Lung microvascular endothelial cell (primary cell): ENCODE results near the gene FBLN2. TPM values are rescaled to one million over a fixed set of nuclear protein-coding genes. Genes with fewer than 3 reads are reported as not detected.

Experiments
- DNase-seq, 2 donors: peaks; one replicate each; pipeline versions ENCODE4 v3.0.0 to v3.0.0-alpha.2; 2010; ENCODE audit warnings: low read depth in 2 of 2
- total RNA-seq: library from RNA; depleted of rRNA; stranded (reverse); fragments of >200 nt; gene quantifications from 2 replicates; pipeline ENCODE4 v1.2.1, GENCODE V29; 2014

FBLN2 gene
- total RNA-seq, 1 donor from 2014 or later, result 10.9 TPM

DNA sequence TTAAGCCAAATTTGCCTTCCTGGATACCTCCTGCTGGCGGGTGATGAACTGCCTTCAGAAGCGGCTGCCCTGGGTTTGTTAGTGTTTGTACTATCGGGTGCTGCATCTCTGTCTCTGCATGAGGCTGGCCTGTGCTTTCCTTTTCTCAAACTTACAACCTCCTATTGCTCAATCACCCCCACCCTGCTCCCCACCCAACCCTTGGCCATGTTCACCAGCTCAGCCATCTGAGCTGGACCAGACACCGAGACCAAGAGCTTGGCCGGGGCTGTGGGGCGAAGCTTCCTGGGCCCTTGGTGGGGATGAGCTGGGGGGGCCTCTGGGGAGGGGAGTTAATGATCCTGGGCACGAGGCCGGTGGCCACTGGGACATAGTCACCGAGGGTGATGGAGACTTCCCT lies 16.8 kb upstream of the FBLN2 start:
- DNase-seq, result no peak

DNA sequence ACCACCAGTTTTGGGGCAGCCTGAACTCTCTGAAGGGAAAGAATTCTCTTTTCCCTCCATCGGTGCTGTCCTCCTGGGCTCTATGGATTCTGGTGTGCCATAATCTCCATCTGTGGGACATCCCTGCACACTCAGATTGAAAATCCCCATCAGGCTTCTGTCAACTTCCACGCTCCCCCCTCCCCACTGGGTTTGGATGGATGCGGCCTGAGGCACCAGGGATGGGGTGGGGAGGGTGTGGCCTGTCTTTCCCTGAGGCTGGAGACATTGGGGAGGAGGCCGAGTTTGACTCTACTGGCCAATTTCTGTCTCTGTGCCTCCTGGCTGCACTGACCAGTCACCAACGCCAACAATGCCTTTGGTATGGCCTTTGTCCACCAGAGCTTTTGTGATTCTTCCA lies 16.3 kb upstream of the FBLN2 start:
- DNase-seq, result no peak

DNA sequence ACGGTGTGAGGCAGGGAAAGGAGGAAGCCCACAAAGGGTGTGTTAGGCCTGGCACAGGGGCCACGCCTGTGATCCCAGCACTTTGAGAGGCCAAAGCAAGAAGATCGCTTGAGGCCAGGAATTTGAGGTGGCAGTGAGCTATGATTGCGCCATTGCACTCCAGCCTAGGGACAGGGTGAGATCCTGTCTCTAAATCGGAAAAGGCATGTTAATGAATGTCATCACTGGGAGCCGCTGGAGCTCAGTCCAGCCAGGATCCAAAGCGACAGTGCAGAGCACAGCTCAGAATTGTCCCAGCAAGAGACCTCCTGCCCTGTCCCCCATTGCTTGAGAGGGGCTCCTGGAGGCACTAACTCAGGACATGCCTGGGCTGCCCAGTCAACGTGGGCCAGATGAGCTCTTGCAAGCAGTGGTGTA lies 15.0 kb upstream of the FBLN2 start:
- DNase-seq, result no peak

DNA sequence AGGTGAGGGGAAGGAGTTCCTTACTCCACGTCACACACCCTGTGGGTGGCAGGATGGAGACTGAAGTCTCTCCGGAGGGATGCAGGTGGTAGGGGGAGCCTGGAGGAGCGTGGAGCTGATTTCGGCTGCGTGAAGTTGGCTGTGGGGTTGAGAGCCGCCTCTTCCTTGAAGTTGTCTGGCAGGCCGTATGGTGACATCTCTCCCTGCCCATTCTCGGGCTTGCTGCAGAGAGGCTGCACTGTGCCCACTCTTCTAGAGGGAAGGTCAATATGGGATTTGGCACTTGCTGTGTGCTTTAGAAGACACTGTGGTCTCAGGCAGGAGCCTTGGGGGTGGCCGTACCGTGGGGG lies 13.4 kb upstream of the FBLN2 start:
- DNase-seq, result no peak

DNA sequence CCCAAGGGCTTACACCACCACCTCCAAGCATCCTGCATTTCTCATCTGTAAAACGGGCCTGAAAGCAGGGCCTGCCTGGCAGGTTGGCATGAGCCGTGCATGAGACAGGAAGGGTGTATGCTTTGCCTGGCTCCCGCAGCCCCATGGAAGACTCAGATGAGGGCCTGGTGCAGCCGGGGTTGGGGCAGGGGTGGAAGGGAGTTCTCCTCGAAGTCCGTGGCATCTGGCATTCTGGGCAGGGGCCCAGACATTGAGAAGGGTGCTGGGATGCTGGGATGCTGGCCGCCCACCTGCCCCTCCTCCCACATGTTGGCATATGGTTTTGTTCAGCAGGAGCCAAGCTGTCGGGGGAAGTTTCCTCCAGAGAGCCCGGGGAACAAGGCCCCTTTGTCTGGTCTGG lies 13.0 kb upstream of the FBLN2 start:
- no peak for DNase-seq

DNA sequence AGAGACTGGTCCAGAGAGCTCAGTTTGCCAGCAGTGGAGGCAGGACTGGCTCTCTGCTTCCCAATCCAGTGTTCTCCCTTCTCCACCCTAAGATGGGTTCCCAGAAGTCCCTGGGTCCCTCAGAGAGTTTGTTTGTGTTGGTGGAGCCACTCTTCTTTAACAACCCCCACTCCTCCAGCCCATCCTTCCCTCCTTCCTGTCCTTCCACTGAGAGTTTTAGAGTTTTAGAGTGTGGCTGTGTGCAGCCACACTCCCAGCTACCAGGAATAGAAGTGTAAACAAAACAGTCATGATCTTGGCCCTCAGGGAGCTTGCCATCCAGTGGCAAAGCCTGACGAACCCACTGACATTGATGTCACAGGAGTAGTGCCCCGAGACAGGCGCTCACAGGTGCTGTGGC lies 12.5 kb upstream of the FBLN2 start:
- DNase-seq, result no peak

DNA sequence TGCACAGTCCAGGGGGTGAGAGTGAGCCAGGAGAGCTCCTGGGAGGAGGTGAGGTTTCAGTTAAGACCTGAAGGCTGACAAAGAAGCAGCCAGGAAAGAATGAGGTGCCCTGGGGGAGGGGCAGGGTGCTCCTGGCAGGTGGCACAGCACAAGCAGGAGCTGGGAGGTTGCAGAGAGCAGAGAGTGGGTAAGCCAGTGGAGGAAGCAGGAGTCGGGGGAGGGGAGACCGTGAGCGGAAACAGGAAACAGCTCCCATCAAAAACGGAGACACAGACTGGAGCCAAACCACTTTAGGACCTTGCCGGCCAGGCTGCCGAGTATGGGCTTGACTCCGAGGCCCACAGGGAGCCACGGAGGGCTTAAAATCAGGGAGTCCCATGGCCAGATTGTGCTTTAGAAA lies 12.1 kb upstream of the FBLN2 start:
- no peak for DNase-seq

DNA sequence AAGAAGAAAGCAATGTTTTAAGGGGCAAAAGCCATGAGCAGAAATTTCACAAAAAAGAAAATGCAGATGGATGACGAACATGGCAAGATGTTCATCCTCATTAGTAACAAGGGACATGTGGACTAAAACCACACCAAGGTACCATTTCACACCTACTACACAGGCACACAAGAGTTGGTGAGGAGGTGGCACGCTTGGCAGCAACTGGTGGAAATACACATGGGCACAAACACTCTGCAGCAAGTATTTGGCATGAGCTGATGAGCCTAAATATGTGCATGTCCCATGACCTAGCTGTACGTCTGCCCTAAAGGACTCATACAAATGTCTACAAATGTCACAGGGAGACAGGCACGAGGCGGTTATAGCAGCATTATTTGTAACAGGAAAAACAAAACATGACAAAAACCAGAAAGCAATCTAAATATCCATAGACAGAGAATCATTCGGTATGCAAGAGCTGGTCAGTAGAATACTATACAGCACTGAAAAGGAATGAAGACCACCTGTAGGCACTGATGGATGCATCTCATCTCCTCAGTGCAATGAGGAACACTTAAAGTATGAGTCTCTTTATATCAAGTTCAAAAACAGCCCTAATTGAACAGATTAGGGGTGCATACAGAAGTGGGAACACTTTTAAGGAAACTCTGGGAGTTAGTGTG lies 11.5 kb upstream of the FBLN2 start:
- no peak for DNase-seq

DNA sequence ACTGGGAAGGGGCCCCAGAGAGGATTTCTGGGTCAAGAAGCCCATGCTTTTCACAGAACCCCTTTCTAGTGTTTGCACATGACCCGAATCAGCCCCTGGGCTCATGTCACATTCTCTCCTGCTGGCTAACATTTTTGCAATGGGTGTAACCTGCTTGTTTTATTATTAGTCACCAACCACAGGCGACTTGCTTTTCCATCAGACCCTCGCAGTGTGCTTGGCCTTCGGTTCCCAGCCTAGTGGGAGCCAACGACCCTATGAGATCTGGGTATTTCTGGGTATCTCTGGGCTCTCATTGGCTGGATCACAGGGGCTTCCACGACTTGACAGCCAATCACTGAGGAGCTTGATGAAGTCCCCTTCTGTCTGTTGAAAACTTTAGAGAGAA lies 11.0 kb upstream of the FBLN2 start:
- no peak for DNase-seq

DNA sequence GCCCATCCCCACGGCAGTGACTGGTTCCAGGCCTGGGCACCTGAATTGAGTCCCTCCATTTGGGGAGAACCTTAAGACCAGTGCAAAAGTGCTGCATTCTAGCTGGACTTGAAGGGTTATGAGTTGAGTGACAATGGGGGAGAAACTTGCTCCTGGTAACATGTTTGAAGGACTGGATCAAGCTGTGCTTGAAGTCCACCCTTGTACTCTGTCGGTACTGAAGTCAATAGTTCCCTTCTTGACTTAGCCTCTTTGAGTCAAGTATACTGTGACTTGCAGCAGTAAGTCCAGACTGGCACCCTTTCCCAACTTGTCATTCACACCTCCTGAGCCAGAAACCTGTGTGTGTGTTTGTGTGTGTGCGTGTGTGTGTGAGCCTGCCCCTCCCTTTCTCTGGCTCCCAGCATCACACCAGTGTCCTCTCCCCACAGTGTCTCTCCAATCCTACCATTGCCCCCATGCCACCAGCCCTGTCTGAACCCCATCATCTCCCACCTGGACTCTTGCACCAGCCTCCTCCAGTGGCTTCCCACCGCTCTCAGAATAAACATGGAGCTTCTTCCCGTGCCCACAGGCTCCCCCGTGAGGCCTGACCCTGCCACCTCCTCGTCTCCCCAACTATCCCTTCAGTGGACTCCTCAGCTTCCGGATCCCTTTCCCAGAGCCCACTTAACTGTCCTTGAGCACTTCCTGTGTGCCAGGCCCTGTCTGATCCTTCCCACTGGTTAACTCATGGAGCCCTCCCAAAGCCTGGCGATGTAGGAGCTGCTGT lies 10.2 kb upstream of the FBLN2 start:
- DNase-seq, result no peak

DNA sequence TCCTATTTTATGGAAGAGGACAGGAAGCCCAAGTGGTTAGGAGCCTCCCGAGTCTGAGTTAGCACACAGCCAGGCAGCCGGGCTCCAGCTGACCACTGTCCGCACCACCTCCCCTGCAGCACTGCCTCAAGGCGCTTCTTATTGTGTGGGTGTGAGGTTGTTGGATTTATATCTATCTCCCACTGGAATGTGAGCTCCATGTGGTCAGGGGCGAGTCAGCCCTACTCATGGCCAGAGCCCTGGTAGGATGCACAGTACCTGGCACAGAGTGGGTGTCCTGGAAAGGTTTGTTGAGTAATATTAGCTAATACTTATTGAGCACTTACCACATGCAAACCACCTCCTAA lies 9.7 kb upstream of the FBLN2 start:
- no peak for DNase-seq

DNA sequence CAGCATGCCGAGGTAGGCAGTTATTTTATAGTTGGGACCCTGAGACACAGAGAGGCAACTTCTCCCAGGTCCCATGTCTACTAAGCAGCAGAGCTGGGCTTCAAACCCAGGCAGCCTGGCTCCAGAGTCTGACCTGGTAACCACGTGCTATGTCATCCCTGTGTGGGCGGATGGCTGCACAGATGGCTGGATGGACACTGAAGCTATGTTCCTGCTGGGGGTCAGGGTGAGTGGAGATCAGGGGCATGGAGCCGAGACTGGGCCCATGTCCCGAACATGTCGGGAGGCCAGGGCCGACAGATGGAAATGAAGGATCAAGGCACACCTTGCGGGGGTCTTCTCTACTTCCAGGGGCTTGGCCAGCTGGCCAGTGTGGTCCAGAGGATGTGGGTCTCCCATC lies 9.3 kb upstream of the FBLN2 start:
- no peak for DNase-seq

DNA sequence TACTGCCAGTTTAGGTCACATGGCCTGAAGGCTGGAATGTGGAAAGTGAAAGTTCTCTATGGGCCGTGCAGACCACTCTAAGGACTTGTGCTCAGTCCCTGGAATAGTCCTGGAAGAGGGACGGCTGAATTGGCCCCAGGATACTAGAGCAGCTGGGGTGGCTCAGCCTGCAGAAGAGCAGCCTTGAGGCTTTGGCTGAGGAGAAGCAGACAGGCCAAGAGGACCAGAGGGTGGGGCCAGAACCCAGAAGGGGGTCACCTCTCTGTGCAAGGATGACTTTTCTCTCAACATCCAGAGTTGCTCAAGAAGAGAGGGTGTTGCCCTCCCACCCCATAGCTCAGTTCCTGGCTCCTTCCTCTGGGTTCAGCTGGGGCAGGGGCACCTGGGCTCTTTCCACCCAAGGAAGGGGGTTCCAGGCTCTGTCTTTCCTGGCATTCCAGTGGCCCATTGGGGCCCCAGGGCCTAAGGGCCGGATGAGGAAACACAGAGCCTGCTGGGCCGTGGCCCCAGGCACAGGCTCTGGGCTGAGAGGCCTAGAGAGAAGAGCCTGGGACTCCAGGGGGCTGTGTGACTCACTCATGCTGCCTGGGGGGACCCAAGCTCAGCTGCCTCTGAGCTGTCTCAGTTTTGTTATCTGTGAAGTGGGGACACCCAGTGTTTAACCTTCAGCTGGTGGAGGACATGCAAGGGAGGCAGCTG lies 8.5 kb upstream of the FBLN2 start:
- no peak for DNase-seq

DNA sequence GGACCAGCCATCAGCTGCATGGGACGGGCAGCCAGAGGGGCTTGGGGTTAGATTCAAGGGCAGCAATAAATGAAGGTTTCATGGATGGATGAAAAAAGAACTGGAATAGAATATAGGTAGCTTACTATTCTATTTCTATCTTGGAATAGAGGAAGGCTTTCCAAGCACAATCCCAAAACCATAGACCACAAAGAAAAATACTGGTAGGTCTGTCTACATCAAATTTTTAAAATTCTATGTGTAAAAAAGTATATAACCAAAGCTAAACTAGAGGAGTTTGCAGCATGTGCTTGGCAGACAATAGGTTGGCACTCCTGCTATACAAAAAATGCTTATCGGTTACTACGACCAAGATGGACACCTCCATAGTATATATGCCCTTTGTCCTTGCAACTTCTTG lies 7.2 kb upstream of the FBLN2 start:
- no peak for DNase-seq

DNA sequence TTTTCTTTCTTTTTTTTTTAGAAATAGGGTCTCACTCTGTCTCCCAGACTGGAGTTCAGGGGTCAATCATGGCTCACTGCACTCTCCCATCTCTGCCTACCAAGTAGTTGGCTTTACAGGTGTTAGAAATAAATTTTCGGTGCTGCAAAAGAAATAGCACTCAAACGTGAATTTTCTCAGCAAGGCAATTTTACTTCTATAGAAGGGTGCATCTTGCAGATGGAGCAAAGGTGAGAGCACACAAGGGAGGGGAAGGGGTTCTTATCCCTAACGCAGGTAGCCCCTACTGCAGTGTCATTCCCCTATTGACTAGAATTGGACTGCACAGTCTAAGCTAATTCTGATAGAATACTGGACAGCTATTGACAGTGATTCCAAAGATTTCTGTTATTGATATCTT lies 6.8 kb upstream of the FBLN2 start:
- DNase-seq, result no peak

DNA sequence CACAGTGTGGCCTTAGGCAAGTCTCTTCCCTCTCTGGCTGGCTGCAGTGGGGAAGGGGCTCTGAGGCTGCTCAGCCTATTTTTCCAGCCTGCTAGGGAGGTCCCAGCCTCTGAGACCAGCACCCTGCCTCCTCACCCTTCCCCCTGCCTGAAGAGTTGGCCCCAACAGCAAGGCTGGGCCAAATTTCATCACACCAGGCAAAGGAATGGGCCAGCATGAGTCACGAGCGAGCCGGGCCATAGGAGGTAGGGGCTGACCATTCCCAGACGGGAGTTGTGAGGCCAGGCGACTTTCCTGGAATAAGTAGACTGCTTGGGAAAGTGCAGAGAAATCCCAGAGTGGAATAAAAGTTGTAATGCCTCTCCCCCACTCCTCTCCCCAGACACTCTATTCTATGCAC lies 5.7 kb upstream of the FBLN2 start:
- DNase-seq, result no peak

DNA sequence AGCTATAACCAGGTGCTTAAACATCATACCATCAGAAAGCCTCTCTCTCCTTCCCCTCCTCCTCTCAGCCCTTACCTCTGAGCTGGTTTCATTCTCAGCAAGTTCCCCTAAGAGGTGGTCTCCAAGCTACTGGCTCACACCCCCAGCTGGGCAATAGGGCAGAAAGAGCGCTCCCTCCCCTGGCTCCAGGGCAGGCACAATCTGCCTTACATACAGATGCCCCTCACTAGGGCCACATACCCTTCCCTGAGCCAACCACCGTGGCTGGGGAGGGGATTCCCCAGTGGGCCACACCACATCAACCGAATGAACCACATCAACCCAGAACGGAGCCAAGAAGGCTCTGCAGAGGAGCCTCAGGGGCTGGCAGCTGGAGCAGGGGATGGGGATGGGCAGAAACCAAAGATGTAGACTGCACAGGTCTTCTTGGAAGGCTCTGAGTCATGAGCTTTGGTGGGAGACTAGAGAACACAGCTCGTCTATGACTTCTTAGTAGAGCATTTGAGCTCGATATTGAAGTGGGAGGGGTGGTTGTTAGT lies 4.6 kb upstream of the FBLN2 start:
- no peak for DNase-seq

DNA sequence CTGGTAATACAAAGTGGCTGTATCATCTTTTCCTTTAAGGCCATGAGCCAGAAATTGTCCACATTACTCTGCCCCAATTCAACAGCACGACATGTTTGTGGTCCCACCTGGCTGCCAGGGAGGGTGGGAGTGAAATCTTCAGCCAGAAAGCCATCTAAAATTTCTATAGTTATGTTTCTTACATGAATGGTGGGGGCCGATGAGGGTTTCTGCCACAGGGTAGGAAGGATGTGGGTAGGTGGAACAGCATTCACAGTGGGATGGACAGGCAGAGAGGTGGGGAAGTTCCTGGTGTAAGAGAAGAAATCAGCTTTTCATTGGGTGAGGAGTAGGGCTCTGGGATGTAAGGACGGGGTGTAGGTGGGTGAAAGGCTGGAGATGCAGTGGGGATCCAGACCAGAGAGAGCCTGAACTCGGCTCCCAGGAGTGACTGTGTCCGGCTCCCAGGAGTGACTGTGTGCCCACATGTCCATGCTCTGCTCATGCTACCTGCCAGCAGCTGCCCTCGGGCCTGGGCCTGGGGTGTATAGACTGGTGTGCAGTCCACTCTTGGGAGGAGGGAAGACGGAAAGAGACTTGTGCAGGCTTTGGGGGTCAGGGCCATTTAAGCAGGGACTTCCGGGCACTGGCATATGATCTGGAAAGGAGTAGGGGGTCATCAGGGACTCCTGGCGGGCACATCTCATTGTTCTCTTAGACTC lies 3.8 kb upstream of the FBLN2 start:
- DNase-seq, result no peak

DNA sequence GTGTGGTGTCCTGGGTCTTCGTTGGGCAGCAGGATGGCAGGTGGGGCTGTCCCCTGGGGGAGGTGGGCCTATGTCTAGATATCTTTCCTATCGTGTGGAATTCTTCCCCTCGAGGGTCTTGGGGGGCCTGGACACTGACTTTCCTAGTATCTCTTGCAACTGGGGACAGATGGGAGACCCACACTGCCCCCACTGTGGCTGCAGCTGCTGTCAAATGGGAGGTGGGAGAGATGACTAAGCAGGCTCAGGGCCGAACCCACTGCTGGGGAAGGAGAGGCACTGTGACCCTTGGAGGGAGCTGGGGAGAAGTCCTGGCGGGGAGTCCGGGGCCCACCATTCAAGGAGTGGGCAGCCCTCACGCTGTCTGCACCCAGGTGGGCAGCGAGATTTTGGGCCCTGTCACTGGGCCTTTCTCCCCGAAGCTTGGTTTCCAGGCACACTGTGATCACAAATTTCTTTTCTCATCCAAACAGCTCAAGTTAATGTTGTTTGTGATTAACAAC lies 2.9 kb upstream of the FBLN2 start:
- no peak for DNase-seq

DNA sequence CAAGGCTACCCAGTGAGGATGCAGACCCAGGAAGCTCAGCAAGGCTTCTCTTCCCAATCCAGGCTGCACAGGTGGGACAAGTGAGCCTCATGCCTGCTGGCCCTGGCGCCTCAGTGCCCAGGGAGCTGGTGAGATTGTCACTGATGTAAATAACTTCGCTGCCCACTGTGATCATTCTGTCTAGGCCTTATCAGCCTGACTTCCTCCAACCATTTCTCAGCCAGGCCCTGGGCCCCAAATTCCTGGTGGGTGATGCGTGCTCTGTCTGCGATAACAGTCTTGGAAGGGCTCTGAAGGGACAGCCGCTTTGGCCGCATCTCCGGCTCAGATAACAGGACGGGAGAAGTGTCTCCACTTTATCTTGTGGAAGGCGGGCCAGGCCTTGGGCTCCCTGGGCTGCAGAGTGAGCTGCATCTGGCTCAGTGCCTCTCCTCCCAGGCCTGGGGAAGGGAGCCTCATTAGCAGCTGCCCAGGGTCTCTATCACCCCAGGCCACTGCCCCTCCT lies 2.2 kb upstream of the FBLN2 start:
- DNase-seq, result no peak

DNA sequence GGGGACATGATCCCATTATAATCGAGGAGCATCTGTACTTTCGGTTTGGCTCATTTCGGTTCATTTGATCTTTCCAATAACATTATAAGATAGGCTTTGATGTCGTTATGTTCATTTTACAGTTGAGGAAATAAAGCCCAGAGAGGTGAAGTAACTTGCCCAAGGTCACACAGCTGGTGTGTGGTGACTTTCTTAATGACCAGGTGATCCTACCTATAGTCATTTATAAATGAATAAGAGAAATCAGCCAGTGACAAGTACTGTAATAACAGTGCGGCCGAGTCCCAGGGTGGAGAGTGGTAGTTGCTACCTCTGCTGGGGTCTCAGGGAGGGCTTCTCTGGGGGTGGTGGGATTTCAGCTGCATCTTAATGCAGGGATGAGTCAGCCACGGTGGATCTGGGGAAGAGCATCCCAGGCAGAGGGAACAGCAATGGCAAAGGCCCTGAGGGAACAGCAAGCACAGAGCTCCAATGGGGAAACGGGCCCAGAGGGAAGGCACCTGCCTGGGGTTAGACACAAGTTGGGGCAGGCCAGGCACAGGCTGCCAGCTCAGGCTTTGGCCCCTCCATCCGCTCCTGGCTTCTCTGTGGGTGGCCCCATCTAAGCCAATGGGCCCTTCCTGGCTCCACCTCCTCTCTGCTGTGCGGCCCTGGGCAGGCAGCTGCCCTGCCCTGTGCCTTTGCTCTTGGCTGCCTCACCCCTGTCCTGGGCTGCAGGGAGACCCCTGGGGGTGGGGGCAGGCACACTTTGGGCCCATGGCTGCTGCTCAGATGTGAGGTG lies 1.1 kb upstream of the FBLN2 start:
- DNase-seq, result no peak
